Measurements from ENCODE around the gene RILPL1.

The RILPL1 gene

GRCh38 chr12:123428591-123428990 is 104.9 kb downstream of the RILPL1 start:
- no peak for DNase-seq (ENCODE audit: low read depth)

GRCh38 chr12:123427036-123427769 is 106.3 kb downstream of the RILPL1 start:
- DNase-seq (ENCODE audit: low read depth), result no peak

- DNase-seq (ENCODE audit: low read depth), result no peak
Observed at GRCh38 chr12:123421314-123421713, 112.2 kb downstream of the RILPL1 start.

All from non-pigmented ciliary epithelial cell (primary cell).